Keratinocyte (primary cell): ENCODE data around the gene ARHGDIA.

Experiments used
- CTCF ChIP-seq, 3 experiments: IDR thresholded peaks in 1 of 3; conservative IDR thresholded peaks in 1 of 3; optimal IDR thresholded peaks in 1 of 3; 2 replicates in 2 of 3; 3 replicates in 1 of 3; pipeline versions ENCODE3 to v1.5.1; 2011; ENCODE audit warnings: low read length in 3 of 3, mild to moderate bottlenecking in 3 of 3, moderate library complexity in 2 of 3, control low read depth in 1 of 3, inconsistent platforms in 1 of 3; ENCODE audit not compliant: insufficient read depth in 2 of 3; ENCODE audit errors: extremely low read depth in 1 of 3
- EZH2 ChIP-seq: IDR thresholded peaks from one replicate; pipeline ENCODE4 v1.6.1; 2012; ENCODE audit warnings: inconsistent platforms, mild to moderate bottlenecking, low read length, moderate library complexity

GRCh38 chr17:81911969-81912368 lies 40.8 kb upstream of the ARHGDIA start:
- TF ChIP-seq CTCF (optimal IDR thresholded peaks at IDR 0.05 in 1 of 3, IDR thresholded peaks at IDR 0.05 in 1 of 3, conservative IDR thresholded peaks at IDR 0.05 in 1 of 3; ENCODE audit: extremely low read depth in 1 of 3, insufficient read depth in 2 of 3, low read length in 3 of 3), result no peak
- TF ChIP-seq EZH2, result no peak
